HG03175 (cell line): ENCODE results near the gene SF3B5.
"Not testable (repeated sequence)": the region's sequence is repeated elsewhere in the genome, so short reads cannot be mapped to it uniquely, and the experiment has no call there.

ENCODE experiments used
- ATAC-seq: cut with Tn5 transposase; IDR thresholded peaks from one replicate; pipeline ENCODE4 v1.9.1; 2021; ENCODE audit warnings: mild to moderate bottlenecking, moderate library complexity; ENCODE audit not compliant: unreplicated experiment

SF3B5 gene

GRCh38 chr6:144064402-144065212 is 30.8 kb downstream of the SF3B5 start:
- peak; percentile 12 for ATAC-seq

- peak; percentile 83 for ATAC-seq
Measured at GRCh38 chr6:144063744-144064401, 31.5 kb downstream of the SF3B5 start.

GRCh38 chr6:144063246-144063743 is 32.1 kb downstream of the SF3B5 start:
- peak; percentile 5 for ATAC-seq

- ATAC-seq, result no peak
Measured at GRCh38 chr6:144062786-144063185, 32.6 kb downstream of the SF3B5 start.

- ATAC-seq, result no peak
Measured at GRCh38 chr6:144059139-144059538, 36.2 kb downstream of the SF3B5 start.

GRCh38 chr6:144055121-144055931 is 40.0 kb downstream of the SF3B5 start:
- ATAC-seq, result peak; percentile 84

- no peak for ATAC-seq
Measured at GRCh38 chr6:144053601-144054000, 41.8 kb downstream of the SF3B5 start.

GRCh38 chr6:144052488-144052887 is 42.9 kb downstream of the SF3B5 start:
- no peak for ATAC-seq

GRCh38 chr6:144049386-144049785 is 46.0 kb downstream of the SF3B5 start:
- ATAC-seq, result no peak

- no peak for ATAC-seq
Measured at GRCh38 chr6:144047688-144048087, 47.7 kb downstream of the SF3B5 start.

- ATAC-seq, result not testable (repeated sequence)
Measured at GRCh38 chr6:144046672-144047071, 48.7 kb downstream of the SF3B5 start.

GRCh38 chr6:144044989-144045388 is 50.4 kb downstream of the SF3B5 start:
- not testable (repeated sequence) for ATAC-seq
